ENCODE results near the gene METTL23.

The METTL23 gene, protein sequence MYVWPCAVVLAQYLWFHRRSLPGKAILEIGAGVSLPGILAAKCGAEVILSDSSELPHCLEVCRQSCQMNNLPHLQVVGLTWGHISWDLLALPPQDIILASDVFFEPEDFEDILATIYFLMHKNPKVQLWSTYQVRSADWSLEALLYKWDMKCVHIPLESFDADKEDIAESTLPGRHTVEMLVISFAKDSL

DNA sequence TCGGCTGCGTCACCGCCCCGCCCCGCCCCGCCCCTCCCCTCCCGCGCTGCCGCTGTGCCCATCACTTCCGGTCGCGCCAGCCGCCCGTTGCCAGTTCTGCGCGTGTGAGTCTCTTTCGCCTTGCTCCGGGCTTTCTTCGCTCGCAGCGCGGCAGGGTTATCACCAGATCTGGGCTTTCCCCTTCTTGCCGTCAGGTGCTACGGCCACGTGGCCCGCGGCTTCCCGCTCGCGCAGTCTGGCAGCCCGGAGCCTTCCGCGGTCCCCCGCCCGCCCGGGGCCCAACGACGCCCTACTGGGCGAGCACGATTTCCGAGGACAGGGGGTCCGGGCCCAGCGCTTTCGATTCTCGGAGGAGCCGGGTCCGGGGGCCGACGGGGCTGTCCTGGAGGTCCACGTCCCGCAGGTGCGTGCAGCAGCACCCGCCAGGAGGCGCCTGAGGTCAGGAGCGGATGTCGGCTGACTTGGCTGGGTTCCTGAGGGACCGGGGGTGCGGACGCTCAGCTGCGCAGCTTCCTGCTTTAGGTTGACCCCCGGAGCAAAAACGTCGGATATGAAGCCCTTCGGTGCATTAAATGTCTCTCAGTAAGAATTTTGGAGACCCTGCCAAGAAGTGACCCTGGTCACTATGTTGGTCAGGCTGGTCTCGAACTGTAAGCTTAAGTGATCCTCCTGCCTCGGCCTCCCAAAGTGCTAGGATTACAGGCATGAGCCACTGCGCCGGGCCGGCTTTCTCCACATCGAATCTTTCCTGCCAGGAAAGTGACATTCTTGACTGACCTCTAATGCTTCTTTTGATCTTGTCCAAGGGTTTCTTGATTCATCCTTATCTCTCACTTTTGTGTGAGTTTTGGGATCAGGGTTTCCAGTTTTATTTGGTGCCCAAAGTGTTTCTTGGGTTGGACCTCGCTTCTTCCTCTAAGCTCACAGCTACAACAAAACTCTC lies at the start of gene METTL23:
METTL23 (plus strand) TSS at position 64 of the 943 bp plus-strand sequence. CDS start 2,872 bp downstream, outside the sequence.
- no peak for DNase-seq (ENCODE audit: low read depth in 2 of 2)

DNA sequence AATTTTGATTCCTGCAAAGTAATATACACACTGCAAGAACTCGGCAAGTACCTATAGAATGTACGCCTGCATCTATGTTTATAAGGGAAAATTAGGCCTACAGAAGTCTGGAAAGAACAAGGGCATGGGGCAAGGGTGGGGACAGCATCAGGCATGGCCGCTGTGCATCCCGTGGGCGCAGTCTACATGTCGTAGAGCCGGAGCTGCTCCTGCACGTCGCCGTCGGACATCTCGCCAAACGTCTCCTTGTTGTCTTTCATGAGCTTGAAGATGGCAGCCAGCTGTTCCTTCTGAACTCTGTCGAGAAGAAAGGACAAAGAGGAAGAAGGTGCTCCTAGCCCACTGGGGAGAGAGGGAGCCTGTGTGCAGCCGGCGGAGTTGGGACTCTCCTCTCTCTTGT lies 49.2 kb upstream of the METTL23 start:
- DNase-seq (ENCODE audit: low read depth in 2 of 2): no peak

DNA sequence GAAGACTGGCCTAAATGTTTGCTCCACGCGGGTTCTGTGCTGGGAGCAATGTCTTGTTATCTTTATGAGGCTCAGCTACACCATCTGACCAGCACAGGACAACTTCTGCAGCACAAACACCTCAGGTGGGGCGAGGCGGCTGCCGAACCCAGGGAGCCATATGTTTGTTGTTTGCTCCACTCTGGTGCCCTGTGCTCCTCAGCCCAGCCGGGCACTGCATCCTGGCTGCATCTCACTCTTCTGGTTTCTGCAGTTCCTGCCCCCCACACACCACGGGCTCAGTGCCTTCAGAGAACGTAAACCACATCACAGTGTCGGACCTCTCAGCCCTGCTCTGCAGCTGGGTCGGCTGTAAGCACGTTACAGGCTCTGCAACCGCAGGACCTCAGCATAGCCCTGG lies 48.3 kb upstream of the METTL23 start:
- DNase-seq (ENCODE audit: low read depth in 2 of 2): no peak

DNA sequence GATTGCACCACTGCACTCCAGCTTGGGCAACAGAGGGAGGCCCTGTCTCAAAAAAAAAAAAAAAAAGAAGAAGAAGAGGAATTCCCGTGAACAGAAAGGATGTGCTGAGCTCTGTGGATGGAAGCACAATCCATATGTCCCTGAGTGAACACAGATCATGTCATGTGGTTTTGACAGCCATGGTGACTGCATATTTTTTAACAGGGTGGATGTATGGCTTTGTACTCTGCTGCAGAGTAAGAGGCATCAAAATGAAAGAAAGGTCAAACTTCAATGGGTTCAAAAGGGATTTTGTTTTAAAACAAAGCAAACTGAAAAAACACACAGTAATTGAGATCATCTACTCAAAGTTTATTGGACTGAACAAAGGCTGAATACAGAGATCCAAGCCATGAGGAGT lies 47.4 kb upstream of the METTL23 start:
- DNase-seq (ENCODE audit: low read depth in 2 of 2): no peak

DNA sequence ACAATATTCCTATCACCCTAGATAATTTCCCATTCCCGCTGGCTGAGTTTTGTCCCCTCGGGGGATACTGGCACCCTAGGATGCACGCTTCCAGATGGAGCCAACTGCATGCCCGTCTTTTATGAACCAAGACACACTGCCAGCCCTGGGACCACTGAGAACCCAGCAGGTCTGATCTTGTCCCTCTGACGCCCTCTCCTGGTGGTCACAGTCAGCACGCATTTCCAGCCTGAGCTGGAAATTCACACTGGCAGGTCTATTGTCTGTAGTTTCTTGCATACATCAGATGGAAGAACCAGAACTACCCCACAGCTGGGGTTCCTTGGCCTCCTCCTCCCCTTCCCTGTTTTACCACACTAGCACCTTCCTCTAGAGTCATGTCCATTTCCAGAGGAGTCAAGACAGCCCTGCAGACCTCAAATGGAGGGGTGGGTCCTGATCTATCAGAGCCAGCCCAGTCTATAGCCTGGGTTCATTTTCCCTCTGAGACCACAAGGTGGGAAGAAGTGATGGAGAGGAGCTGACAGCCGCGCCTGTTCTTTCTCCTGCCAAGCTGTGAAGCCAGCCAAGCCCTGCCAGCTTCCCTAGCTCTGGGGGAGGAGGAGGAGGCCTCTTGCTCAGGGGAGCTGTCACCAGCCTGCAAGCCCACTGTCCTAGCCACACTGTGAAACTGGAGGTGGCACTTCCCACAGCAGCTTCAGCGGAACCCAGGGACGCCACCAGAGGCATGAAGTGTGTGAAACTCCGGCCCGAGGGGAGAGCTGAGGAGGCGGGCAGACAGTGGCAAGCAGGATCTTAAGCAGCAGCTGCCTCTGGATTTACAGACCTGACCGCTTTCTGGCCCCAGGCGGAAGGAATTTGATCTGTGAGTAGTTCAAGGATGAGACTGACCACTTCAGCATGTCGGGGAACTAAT lies 45.2 kb upstream of the METTL23 start:
- peak in 1 of 2 experiments; percentile 32 for DNase-seq (ENCODE audit: low read depth in 2 of 2)

DNA sequence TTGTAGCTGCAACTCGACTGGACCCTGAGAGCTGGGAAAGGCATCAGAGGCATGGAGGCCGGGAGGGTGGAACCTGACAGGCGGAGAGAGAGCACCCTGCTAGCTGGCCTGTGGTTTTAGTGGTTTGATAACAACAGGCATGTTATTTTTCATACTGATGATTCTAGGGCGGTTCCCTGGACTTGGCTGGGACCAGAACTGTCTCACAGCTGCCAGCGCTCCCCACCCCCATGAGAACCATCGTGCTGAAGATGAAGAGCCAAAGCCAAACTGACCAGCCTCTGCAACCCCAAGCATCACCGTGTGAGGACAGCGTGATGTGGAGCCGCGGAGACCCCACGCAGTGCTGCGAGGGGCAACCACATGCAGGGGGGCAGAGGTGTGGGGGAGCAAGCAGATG lies 44.3 kb upstream of the METTL23 start:
- no peak for DNase-seq (ENCODE audit: low read depth in 2 of 2)

DNA sequence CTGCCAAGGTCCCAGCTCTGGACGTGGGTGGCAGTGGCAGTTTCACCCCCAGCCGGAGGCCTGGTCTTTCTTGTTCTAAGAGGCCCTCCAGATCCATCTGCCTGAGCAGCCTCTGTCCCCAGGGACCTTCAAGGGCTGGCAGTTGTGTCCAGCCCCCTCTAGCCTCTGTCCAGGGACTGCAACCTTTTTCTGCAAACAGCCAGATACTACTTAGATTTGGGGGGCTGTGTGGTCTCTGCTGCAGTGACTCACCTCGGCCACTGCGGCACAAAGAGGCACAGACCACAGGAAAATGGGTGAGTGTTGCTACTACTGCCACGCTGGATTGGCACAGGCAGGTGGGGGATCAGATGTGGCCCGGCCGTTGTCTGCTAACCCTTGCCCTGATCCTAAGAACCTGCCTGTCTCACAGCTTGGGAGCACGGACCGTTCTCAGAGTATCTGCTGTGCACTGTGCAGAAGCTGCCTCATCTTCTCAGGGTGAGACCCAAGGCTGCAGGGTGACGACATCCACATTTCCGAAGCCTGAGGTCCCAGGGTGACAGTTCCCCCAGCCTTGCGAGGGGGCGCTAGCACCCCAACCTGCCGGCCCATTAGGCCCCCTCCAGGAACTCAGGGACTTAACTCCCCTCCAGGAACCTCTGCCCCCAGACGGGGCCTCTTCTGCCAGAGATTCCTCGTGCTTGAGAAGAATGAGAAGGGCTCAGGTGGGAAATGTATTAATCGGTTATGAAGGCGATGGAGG lies 43.5 kb upstream of the METTL23 start:
- no peak for DNase-seq (ENCODE audit: low read depth in 2 of 2)

DNA sequence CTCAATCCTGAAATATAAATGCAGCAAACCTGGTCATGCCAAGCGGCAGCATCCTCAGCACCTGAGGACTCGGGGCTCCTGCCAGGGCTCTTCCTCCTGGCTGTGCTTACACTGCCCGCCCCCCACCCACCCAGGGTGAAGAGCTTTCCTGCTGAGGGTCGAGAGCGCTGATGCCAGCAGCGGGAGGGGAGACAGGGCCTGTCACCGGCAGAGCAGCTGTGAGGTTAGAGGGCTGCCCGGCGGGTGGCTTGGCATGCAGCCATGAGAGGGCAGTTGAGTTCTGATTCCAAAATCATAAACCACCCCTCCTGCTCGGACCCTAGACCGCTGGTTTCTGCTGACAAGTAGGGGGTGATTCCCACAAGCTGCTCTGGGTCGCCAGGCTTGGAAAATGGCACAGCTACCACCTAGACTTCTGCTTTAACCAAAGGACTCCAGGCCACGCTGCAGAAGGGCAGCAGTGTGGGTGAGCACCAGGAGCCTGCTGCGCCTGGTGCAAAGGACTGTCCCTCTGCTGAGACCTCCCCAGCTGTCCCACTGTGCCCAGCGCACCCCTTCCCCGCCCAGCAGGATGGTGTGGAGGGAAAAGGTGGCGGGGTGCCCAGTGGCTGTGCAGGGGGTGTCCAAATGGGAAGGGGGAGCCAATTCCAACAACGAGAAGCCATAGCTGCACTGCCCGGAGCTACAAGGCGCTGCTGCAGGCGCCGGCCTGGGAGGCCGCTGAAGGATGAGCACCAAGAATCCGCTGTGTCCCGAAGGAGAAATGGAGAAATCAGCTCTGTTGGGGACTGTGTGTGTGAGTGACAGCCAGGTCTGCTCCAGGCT lies 42.5 kb upstream of the METTL23 start:
- no peak for DNase-seq (ENCODE audit: low read depth in 2 of 2)

DNA sequence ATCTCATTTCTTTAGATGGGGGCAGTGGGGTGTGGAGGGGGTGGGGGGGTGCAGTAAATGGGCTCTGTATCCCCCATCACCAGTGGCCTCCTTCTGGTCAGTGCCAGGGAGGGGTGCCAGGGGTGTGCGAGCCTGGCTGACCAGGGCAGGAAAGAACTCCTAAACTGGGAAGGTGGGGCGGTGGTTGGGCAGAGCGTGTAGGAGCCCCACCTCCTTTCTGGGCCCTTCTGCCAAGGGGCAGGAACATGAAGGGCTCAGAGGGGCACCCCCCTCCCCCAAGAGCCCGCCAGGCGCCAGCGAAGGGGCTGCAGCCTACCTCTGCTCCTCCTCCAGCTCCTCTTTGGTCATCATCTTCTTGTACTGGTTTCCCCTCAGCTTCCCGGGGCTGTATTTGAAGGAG lies 41.9 kb upstream of the METTL23 start:
- no peak for DNase-seq (ENCODE audit: low read depth in 2 of 2)

DNA sequence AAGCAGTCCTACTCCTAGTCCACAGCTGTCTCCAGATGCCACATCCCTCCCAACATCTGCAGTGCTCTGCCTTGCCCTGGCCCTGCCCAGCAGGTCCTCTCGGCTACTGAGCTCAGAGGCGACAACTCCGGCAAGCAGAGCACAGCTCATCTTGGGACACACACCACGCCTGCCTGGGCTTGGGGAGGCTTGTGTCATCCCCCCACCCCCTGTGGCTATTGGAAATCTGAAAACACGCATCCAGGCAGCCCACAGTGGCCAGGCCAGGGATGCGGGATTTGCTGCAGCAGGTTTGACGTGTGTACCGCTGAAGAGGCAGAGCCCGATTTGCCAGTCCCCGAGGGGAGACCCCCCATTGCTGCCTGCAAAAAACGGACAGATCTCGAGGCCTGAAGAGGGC lies 41.3 kb upstream of the METTL23 start:
- no peak for DNase-seq (ENCODE audit: low read depth in 2 of 2)

DNA sequence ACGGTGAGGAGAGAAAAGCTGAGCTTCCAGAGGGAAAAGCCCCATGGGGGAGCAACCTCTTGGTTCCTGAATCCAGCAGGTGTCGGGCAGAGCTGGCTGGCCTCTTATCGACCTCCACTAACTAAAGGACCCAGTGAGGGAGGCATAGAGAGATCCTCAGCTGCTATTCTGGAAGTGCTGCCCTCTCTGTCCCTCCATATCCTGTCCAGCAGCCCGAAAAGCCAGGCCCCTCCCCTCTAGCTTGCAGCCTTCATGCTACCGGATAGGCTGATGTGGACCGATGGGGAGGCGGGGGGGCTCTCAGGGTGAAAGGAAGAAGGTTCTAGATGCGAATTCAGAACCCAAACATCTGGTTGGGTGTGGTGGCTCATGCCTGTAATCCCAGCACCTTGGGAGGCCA lies 40.8 kb upstream of the METTL23 start:
- DNase-seq (ENCODE audit: low read depth in 2 of 2): no peak

DNA sequence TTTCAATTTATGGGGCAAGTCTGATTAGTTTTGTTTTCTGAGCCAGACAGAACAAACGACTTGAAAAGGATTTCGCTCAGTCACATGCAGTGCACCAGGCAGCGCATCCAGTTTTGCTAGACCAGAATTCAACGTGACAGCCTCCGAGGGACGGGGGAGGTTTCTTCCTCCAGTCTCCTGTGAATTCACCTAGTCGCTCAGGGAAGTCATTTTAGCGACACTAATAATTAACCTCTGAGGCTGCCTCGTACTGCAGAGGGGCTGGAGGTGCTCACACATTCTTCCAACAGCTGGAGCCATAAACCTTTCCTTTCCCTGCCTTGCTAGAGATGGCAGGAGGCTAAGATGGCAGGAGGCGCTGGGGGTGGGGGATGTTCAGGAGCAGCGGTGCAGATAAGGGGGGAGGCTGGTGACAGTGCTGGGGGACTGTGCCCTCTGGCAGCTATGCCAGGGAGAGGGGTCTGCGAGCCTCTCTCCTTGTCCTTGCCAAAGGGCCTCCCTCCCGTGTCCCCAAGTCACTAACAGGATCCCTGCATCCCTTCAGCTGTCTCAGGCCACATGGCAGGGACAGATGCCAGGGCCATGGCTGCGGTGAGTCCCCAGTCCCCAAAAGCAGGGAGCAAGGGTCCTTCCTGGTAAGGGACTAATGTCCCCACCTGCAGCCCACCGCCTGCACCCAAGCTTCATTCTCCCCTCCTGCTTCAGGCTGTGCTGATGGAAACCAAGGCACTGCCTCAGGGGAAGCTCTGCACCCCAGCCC lies 39.9 kb upstream of the METTL23 start:
- no peak for DNase-seq (ENCODE audit: low read depth in 2 of 2)

DNA sequence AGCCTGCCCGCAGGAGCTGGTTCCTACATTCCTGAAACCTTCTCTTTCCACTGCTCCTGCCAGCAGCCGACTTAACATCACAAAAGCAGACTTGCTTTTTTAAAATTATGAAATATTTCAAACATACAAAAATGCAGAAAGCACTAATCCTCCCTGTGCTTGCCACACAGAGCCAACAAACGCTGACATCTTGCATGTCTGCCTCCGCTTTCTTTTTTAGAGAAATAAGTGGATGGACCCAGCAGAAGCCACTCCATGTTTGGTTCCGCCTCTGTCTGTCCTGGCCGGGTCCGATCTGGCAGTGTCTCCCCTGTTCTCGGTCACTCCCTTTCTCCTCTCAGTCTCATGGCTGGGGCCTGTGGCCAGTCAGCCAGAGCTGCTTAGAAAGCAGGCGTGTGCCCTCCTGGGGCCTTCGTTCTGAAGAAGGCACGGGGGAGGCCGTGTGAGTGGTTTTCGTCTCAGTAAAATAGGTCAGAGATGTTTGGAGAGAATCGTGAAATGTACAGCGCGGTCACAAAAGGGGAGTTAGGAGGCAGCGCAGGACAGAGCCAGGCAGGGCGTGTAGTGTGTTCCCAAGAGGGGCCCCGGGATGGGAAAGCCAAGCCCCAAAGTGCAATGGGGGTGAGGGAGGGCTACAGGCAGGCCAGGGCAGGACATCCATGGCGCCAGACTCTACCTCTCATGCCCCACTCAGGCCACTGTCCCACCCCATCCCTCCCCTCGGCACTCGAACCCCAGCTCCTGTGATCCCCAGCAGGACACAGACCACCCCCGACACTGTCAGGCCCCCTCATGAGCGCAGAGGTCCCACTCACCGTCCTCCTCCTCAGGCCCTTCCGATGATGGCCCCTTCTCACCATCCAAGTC lies 39.1 kb upstream of the METTL23 start:
- no peak for DNase-seq (ENCODE audit: low read depth in 2 of 2)

DNA sequence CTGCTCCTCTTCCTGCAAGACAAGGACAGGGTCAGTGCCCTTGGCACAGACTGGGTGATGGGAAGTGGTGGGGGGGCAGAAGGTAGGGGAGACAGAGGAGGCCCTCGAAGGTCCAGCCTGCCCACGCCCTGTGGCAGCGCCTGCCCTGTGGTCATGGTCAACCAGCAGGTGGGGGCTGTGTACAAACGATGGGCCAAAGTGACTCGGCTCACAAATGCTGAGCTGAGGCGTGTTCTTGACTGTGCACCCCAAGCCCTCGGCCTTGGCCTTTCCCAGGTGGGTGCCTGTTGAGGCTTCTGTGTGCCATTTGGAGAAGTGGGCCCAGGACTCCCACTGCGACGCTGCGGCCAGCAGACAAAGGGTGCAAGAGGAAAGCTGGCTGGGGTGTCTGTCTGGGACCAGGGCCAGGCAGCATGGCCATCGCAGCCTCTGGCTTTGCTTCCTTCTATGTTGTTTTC lies 38.4 kb upstream of the METTL23 start:
- no peak for DNase-seq (ENCODE audit: low read depth in 2 of 2)

DNA sequence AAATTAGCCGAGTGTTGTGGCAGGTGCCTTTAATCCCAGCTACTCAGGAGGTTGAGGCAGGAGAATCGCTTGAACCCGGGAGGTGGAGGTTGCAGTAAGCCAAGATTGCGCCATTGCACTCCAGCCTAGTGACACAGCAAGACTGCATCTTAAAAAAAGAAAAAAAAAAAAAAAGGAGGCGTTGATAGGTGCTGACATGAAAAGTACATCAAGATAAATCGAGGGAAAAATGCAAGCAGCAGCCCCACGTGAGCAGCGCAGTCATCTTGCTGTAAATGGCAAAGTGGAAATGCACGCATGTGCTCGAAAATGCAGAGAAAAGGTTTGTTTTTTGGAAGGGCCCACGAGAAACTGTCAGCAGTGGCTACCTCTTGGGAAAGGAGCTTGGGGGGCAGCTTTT lies 36.8 kb upstream of the METTL23 start:
- no peak for DNase-seq (ENCODE audit: low read depth in 2 of 2)

DNA sequence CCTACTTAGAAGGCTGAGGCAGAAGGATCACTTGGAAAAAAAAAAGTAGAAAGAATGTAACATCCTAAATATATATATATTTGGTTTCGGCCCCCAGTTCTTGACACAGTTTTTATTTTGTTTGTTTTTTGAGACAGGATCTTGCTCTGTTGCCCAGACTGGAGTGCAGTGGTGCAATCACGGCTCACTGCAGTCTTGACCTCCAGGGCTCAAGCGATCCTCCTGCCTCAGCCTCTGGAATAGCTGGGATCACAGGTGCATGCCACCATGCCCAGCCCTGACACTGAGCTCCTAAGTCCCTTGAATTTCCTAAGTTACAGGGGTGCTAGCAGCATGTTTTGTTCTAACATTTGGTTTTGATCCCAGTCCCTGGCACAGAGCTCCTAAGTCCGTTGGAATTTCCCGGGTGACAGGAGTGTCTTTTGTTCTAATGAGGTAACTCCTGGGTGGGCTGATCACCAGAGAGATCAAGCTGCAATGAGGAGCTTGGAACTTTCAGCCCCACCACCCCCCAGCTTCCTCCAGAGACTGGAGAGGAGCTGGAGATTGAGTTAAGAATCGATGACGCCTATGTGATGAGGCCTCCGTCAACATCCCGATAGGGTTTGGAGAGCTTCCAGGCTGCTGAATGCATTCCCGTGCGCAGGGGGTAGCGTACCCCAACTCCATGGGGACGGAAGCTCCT lies 35.9 kb upstream of the METTL23 start:
- no peak for DNase-seq (ENCODE audit: low read depth in 2 of 2)

DNA sequence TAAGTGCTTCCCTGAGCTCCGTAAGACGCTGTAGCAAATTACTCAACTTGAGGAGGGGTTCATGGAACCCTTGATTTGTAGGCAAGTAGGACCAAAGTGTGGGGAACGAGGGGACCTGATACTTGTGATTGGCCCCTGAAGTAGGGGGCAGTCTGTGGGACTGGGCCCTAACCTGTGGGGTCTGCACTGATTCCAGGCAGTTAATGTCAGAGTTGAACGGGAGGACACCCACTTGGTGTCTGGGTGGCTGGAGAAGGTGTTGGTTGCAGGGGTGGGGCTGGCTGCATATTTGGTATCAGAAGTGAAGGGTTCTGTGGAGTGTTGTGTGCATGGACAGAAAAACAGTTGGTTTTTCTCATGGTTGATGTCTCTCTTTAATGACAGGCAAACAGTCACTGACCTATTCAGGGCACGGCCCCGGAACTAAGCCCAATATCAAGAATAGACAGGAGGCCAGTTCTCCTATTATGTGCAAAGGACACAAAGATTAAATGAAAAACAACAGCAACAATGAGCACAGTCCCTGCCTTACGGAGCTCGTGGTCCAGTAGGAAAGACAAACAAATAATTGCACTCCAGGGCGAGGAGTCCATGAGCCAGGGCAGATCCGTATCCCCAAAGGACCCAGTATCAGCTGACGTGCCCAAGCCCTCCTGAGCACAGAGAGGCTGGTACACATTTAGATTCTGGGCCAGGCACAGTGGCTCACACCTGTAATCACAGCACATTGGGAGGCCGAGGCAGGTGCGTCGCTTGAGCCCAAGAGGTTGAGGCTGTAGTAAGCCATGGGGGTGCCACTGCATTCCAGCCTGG lies 35.1 kb upstream of the METTL23 start:
- no peak for DNase-seq (ENCODE audit: low read depth in 2 of 2)

Measured in fibroblast of skin of left quadriceps (primary cell).